Stimulated activated CD4-positive, alpha-beta T cell treated with anti-CD3 and anti-CD28 coated beads, Interleukin-1b, Interleukin-23, amount 100 ng/mL, for 1 hour (primary cell): ENCODE data around the gene DLGAP4.

Experiments
- DNase-seq, 2 donors: peaks; one replicate each; pipeline ENCODE4 v3.0.0-alpha.2; 2020; ENCODE audit warnings: low read depth in 2 of 2

The DLGAP4 gene

GRCh38 chr20:36307412-36308325 lies 1.5 kb downstream of the DLGAP4 start:
- no peak for DNase-seq

- DNase-seq = no peak
Measured at GRCh38 chr20:36308353-36308752, 2.2 kb downstream of the DLGAP4 start.

DNA sequence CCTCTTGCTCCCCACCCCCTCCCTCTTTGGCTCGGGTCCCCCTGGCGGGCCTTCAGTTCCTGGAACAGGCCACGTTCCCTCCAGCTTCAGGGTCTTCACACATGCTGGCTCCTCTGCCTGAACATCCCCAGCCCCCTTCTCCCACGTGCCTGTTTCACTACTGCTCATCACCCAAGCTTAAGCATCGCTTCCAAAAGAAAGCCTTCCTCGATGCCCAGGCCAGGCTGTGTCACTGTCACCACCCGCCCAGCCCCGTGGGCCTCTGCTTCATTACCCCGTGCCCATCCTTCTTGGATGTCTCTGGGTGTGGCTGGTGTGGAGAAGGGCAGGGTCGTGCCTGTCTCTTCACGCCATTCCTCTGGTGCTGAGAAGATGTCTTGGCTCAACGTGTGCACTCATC lies 2.8 kb downstream of the DLGAP4 start:
- no peak for DNase-seq

DNA sequence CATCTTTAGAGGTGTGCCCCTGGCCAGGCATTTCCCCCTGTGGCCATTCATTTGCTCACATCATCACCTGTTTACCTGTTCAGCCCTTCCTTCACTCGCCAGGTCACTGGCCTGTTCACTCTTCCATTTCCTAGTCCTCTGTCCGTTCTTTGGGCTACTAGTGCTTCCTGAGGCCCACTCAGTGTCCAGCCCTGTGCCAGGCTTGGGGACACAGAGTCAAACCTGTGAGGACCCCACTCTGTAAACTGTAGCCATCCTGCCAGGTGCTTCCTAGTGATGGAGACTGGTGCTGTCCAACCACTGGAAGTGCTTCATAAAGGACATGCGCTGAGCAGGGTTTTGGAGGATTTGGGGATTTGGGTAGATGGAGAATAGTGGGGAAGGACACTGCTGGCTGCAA lies 3.5 kb downstream of the DLGAP4 start:
- DNase-seq = no peak

- no peak for DNase-seq
Measured at GRCh38 chr20:36310215-36310981, 4.3 kb downstream of the DLGAP4 start.

GRCh38 chr20:36311141-36311853 lies 5.2 kb downstream of the DLGAP4 start:
- no peak for DNase-seq

GRCh38 chr20:36311854-36312723 lies 6.0 kb downstream of the DLGAP4 start:
- no peak for DNase-seq

- no peak for DNase-seq
Measured at GRCh38 chr20:36312724-36313441, 6.7 kb downstream of the DLGAP4 start.

GRCh38 chr20:36313476-36313875 lies 7.3 kb downstream of the DLGAP4 start:
- DNase-seq = no peak

- DNase-seq = no peak
Measured at GRCh38 chr20:36313926-36314325, 7.8 kb downstream of the DLGAP4 start.

DNA sequence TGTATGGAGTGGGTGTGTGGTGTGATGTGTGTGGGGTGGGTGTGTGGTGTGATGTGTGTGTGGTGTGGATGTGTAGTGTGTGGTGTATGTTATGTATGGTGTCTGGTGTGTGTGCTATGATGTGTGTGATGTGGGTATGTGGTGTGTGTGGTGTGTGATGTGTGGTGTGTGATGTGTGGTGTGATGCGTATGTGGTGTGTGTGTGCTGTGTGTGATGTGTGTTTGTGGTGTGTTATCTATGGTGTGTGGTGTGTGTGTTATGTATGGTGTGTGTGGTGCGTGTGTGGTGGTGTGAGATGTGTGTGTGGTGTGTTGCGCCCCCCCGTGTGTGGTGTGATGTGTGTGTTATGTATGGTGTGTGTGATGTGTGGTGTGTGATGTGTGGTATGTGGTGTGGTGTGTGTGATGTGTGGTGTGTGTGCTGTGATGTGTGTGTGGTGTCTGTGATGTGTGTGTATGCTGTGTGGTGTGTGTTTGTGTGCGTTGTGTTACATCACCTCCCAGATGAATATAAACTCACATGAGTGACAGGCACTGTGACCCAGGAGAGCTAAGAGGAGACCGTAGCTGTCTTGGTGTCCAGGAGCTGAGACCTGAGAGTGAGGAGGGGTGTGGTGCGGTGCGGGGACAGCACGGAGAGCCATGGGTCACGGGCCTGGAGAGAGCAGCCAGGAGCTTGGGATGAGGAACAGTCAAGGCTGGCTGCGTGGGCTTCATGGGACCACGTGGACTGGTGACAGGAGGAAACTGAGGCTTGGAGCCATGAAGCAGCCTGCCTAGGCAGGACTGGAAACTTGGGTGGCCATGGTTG lies 8.8 kb downstream of the DLGAP4 start:
- DNase-seq = no peak

GRCh38 chr20:36315545-36316351 lies 9.6 kb downstream of the DLGAP4 start:
- no peak for DNase-seq

GRCh38 chr20:36317675-36318074 lies 11.5 kb downstream of the DLGAP4 start:
- DNase-seq = no peak

- no peak for DNase-seq
Measured at GRCh38 chr20:36318166-36318565, 12.0 kb downstream of the DLGAP4 start.

DNA sequence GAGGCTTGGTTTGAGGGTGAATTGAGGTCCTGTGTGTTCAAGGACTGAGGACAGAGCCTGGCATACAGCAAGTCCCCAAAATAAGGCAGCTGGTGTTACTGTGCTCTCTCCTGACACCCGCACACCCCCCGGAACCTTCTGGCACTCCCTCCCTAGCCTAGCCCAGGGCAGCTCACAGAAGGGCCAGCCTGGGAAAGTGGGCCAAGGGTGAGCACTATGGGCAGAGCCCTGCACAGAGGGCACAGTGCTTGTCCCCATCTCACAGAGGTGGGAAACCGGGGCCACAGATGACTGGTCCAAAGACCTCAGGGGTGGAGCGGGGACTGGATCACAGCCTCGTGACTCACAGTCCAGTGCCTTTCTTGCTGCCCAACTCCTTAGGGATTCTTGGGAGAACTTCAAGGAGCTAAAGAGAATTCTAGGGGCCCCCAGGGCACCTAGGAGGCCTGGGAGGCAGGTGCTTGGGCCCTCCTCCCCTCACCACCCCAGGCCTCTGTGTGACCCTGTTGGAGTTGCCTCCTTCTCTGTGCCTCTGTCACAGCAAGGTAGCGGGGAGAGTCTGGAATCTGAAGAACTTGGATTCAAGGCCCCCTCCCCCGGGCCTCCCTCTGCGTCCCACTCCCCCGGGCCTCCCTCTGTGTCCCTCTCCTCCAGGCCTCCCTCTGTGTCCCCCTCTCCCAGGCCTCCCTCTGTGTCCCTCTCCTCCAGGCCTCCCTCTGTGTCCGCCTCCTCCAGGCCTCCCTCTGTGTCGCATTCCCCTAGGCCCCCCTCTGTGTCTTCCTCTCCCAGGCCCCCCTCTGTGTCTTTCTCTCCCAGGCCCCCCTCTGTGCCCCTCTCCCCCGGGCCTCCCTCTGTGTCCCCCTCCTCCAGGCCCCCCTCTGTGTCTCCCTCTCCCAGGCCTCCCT lies 13.5 kb downstream of the DLGAP4 start:
- no peak for DNase-seq

DNA sequence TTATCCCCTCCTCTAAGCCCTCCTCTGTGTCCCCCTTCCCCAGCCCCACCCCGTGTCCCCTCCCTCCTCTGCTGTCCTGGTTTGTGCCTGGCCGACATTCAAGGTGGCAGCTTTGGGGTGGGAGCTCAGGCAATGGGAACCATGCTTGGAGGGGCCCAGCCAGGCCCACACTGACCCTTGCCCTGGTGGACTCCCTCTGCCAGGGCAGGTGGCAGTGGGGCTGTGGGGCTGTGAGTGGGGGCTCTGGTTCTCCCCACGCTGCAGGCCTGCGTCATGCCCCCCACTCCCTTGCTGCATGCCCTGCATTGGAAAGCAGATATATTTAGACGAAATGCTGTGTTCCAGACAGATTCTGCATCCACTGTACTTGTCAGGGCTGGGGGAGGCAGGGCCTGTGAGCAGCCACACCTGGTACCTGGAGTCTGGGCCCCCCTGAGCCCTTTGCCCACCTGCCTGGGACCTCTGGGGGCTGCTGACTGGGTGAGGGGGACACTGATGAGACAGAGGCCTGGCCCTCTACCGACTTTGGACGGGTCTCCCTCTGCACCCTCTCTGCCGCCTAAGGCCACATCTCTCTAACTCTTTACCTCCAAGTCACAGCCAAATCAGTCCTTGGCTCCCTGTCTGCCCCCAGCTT lies 14.2 kb downstream of the DLGAP4 start:
- DNase-seq = no peak
